HG03457 (cell line): ENCODE data around the gene VARS2.
"Not testable (repeated sequence)": the region's sequence is repeated elsewhere in the genome, so short reads cannot be mapped to it uniquely, and the experiment has no call there.

Experiments used
- ATAC-seq: cut with Tn5 transposase; IDR thresholded peaks from one replicate; pipeline ENCODE4 v1.9.1; 2021; ENCODE audit warnings: moderate number of reproducible peaks; ENCODE audit not compliant: unreplicated experiment

VARS2 gene

DNA sequence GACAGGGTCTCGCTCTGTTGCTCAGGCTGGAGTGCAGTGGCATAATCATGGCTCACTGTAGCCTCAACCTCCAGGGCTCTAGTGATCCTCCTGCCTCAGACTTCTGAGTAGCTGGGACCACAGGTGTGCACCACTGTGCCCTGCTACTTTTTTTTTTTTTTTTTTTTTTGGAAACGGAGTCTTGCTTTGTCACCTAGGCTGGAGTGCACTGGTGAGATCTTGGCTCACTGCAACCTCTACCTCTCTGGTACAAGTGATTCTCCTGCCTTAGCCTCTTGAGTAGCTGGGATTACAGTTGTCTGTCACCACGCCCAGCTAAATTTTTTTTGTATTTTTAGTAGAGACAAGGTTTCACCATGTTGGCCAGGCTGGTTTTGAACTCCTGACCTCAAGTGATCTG, 13.0 kb downstream of the VARS2 start:
- not testable (repeated sequence) for ATAC-seq

DNA sequence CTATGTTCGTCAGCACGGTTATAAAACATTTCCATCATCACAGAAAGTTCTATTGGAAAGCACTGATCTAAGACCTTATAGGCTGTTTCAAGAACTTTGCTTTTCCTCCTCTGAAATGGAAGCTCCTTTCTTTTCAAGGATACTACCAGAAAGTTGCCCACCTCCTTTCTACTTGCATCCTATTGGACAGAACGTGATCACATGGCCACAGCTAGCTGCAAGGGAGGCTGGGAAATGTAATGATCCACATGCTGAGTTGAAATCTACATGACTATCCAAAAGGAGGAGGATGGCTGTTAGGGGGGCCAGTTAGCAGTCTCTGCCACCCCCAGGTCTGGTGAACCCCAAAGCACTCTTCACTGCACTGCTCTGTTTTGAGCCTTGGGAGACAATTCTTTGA, 14.6 kb downstream of the VARS2 start:
- no peak for ATAC-seq

DNA sequence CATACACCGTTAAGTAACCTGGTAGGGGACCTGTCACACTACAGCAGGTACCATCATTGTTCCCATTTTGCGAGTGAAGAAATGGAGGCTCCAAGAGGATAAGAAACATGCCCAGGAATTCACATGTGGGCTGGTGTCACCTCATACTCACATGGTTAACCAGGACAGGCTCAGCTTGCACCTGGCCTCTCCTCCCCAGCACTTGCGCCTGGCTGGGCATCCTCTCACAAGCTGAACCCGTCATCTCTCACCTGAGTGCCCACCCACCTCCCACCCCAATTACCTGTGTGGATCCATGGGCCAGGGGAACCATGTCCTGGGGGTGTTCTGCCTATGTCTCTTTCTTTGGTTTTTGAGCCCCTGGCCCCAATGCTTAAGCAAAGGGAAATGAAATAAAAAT, 16.5 kb downstream of the VARS2 start:
- ATAC-seq, result no peak

DNA sequence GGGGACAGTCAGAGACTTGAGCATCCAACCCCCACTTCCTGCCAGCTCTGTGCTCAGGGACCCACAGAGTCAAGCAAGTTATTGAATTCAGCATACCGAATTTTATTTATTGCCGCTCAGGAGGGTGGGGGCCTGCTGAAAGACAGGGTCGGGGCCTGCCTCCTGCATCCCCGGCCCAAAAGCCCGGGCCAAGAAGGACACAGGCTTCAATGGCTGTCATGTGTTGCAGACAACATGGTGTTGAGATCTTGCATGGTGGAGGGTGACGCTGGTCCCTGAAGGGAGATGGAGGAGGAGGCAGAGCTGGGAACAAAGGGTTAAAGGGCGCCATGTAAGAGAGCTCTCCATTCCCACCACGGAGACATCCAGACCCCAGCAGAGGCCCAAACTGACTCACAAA, 17.2 kb downstream of the VARS2 start:
- ATAC-seq, result no peak

DNA sequence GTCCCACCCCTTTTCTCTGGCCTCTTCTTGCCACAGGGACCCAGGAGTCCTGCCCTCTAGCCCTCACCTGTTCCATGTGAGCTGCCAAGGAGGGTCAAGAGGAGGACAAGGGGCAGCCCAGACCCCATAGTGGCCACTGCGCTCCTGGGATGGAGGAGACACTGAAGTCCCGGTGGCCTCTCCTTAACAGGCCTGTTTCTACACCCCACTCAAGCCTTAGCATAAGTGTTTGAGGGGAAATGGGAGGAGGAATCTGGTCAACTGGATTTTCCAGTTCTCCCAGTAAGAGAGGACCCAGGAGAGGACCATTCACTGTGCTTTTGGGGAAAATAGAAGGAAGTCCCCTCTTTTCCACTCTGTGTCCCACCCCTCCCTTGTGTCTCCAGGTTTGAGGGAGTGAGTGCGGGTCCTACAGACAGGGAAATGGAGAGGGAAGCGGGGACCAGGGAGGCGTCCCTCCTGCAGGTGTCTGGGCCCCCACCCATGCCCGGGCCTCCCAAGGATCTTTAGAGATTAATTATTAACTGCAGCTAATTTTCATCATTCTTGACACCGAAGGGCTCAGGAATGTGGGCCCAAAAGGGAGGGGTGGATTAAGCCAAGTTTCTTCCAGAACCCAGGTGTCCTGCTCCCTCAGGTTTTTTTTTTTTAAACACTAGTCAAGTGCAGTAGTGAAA, 18.1 kb downstream of the VARS2 start, which contains the start of gene SFTA2:
SFTA2 (minus strand) TSS at position 202 of the 677 bp plus-strand sequence; CDS start at position 128, 74 bp downstream.
- ATAC-seq, result no peak

DNA sequence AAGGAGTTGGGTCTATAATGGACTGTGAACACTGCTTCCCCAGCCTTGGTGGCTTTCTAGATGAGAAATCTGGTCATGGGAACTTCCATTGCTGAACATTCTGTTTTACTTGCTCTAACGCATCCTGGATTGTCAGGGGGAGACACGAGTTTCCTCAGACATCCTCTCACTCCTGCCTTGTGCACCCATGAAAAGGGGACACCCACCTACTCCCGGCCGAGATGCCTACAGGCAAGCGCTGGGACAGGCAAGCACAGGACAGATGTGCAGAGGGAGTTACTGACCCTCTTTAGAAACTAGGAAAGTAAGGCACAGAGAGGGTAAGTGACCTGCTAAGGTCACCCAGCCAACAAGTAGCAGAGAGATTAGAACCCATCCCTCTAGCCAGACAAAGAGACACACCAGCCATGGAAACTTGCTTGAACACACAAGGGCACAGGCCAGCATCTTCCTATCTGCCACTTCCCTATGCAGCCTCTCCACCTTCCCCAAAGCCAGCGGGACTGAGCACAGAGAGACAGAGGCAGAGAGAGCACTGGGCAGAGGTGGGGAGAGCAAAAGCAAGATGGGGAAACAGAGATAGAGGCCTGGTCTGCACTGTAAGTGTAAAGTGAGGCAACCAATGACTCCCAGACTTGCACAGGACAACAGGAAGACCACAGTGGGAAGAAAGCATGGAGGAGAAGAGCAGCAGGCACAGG, 18.8 kb downstream of the VARS2 start:
- ATAC-seq, result no peak

DNA sequence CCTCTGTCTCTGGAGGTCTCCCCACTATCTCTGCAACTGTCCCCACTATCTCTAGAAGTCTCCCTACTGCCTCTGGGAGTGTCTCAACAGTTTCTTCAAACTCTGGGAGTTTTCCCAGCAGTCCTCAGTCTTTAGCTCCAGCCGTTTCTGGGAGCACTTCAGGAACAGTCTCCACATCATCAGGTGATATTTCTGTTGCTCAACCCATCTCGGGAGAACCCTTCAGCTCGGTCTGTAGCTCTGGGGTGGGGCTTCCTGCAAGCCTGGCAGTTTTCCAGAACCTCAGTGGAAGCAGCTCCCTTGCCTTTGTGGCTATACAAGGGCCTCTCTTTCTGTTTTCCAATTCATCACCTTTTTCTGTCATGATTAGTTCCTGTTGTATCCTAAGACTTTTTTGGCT, 21.0 kb downstream of the VARS2 start:
- ATAC-seq, result no peak

DNA sequence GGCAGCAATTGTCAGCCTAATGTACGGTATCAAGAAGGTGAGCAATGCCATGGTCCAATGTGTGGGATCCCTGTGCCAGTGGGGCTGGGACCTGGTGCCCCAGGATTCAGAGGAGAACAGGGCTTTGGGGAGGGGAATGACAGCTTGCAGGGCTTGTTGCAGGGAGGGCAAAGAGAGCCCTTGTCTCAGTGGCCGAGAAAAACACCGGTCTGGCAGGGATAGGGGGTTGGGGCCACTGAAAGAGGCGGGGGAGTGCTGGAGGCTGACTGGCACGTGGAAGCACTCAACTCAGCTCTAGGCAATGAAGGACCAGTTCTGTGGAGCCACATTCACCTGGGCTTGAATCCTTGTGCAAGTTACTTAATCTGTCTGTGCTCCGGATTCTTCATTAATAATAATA, 23.2 kb downstream of the VARS2 start:
- ATAC-seq, result no peak

DNA sequence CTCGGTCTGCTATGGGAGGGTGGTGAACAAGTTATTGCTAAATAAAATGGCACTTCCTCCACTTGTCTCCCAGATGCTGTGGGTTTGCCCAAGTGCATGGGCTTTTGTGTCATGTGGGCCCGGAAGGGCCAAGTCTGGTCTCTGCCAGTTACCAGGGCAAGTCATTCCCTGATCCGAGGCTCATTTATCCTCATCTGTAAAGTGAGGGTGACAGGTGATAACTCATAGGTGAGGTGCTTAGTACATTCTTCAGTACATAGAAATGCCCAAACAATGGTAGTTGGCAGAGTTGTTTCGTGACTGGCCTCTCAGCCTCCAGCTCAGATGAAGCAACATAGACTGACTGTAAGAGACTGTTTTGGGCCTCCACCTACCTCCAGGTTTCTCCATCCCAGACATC, 24.7 kb downstream of the VARS2 start:
- no peak for ATAC-seq

DNA sequence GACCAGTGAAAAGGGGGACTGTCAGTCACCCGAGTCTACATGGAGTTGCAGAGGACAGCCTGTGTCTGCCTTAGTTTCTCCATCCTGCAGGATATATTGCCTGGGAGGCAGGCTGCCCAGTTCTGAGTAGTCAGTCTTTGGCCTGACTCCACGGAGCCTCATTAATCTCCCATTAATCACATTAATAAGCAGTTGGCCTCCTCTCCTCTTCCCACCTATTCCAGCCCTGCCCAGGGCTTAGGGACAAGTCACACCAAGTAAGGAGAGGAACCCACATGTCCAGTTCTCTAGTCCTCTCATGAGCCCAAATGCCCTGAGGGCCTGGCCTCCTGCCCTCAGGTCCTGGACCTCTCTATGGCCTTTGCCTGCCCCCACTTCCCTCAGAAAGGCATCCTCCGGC, 25.4 kb downstream of the VARS2 start:
- ATAC-seq, result no peak

DNA sequence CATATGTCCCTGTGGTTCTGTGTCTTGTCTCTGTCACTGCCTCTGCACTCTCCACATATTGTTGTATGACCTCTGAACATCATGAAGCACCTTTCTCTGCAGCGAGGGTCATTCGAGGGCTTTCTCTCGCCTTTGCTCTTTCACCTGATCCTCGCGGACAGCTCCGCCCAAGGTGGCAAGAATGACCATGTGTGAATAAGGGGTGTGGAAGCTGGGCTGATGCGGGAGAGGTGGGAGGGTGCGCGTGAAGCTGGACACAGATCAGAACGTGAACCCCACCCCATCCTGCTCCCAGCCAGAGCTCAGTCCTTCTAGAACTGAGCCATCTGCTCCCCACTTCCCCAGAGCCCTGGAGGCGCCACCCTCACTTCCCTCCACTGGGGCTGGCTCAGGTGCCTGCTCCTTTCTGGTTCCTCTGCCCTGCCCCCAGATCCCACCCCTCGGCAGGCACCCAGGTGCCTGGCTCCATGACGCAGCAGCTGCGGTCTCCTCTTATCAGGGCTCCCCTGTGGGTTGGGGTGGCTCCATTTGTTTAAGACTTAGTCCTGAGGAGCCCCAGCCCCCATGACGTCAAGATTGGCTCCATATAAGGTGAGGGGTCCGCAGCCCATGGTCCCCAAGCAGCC, 26.4 kb downstream of the VARS2 start, which contains the start of gene MUCL3:
MUCL3 (plus strand) TSS at position 613 of the 626 bp plus-strand sequence. CDS start 27 bp downstream, outside the sequence.
- no peak for ATAC-seq

DNA sequence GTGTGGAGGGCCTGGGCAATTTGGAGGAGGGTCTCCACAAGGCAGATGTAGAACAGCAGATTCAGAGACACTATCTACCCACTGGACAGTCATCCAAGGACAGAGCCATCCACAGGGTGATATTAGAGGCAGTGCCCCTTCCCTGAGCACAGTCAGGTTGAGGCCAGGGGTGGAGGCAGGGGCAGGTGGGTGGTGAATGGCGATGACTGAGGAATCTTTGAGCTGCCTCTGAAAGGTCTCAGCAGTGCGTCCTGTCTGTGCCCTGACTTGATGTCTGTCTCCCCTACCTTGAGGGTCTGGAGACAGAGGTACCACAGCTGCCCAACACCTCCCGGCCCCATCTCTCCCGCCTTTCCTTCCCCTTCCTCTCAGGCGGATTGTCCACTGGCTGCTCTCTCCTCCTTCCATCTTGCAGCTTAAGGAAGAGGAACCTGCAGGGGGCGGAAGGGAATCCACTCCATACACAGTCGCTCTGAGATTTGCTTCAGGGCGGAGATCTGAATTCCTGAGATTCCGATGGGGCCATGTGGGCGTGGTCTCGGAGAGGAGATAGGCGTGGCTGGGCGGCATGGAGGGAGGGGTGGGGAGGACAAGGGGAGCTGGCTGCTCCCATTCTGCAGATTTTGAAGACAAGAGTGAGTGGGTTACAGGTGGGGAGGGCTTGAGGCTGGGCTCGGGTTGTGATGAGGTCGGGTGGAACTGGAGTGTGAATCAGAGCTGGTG, 28.5 kb downstream of the VARS2 start:
- no peak for ATAC-seq

DNA sequence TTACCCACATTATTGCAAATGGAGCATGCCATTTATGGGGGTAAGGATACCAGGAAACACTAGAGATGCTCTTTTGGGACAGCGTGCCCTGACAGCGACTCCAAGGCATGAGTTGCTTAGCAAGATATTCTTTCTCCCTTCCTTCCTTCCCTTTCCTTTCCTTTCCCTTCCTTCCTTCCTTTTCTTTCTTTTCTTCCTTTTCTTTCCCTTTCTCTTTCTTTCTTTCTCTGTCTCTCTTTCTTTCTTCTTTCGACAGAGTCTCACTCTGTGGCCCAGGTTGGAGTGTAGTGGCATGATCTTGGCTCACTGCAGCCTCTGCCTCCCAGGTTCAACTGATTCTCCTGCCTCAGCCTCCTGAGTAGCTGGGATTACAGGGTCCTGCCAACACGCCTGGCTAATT, 30.0 kb downstream of the VARS2 start:
- no peak for ATAC-seq

DNA sequence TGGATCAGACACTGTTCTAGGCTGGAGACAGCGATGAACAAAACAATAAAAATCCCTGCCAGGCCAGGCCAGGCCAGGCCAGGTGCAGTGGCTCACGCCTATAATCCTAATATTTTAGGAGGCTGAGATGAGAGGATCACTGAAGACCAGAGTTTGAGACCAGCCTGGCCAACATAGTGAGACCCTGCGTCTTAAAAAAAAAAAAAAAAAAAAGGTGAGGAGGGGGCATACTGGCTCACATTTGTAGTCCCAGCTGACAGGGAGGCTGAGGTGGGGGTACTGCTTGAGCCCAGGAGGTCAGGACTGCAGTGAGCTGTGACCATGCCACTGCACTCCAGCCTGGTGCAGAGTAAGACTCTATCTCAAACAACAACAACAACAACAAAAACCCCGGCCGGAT, 31.2 kb downstream of the VARS2 start:
- no peak for ATAC-seq

DNA sequence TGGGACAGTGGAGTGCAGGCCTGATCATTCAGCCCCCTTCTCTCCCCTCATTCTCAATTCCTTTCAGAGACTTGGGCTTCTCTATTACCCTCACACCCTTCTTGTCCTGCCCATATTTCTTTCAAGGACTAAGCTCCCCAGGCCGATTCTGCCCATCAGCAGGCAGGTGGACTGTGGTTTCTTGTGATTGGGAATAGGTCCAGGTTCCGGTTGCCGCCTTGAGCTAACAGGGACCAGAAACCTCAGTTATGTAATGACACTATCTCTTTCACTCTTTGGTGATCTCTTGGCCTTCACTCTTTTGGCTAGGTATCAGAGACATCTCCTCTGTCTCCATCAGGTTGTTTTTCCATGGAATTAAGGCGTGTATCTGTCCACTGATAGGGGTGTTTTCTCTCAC, 33.2 kb downstream of the VARS2 start:
- ATAC-seq, result no peak

DNA sequence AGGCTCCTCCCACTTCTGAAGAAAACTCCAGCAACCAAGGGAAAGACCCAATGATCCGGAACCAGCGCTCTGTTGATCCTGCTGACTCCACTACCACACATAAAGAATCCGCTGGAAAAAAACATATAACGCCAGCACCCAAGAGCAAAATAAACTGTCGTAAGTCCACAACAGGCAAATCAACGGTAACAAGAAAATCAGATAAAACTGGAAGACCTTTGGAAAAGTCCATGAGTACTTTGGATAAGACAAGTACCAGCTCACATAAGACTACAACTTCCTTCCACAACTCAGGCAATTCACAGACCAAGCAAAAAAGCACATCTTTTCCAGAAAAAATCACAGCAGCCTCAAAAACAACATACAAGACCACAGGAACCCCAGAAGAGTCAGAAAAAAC, 34.8 kb downstream of the VARS2 start:
- no peak for ATAC-seq

DNA sequence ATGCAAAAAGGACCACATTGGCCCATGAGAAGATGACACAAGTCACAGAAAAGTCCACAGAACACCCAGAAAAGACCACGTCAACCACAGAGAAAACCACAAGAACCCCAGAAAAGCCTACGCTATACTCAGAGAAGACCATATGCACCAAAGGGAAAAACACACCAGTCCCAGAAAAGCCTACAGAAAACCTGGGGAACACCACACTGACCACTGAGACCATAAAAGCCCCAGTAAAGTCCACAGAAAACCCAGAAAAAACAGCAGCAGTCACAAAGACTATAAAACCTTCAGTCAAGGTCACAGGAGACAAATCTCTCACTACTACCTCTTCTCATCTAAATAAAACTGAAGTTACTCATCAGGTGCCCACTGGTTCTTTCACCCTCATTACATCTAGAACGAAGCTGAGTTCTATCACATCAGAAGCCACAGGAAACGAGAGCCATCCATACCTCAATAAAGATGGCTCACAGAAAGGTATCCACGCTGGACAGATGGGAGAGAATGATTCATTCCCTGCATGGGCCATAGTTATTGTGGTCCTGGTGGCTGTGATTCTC, 38.0 kb downstream of the VARS2 start:
- no peak for ATAC-seq

DNA sequence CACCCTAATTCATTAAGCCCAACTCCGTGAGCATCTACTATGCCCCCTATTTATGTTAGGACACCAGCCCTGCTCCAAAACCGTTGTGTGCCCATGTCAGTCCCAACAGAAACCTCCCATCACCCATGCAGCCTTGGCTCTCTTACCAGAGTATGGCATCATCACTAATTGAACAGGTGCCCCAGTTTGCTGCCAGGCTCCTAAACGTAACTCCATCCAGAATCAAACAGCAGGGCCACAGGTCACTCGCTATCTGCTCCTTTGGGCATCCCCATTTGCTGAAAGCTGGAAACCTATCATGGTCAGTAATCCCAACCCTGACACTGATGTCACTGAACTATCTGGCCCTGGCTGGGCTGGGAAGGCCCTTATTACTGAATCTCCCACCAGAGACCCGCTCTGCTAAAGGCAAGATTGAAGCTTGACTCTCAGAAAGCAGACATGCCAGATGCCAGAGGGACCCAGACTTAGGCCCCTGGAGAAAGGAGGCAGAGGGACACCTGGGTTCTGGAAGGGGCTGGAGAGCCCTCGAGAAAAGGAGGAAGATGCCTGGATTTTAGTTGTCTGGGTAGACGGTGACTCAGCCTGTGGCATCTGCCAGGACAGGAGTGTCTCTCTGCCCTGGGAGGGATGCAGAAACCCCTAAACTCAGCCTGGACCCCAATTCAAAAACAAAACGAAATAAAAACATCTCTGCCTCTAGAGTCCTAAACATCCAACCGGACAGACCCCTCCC, 40.8 kb downstream of the VARS2 start:
- ATAC-seq, result no peak

DNA sequence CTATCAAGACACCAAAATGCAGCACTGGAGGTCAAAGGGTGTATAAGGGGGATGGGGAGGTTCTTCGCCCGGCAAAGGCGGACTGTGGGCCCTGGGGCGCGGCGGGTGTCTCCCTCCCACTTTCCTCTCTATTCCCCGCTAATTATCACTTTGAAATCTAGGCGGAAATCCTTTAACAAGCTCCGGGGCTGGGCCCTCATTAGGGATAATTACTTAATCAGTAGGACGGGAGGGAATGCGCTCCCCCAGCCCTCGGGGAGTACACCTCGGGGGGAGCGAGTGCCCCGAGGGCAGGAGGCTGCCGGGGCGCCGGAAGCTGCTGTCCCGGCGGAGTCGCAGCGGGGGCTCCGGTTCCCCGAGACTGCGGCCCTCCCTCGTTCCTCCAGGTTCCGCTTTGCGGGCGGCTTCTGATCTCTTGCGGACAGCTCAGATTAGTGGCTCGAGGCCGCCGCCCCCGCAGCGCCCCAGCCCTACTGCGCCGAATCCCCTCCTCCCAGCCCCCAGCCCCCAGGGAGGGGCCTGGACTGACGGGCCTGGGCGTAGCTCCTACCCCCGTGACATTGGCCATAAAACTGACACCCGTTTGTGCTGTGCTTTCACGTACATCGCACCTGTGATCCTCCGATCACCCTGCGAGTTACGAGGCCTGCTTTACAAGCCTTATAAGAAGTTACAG, 41.5 kb downstream of the VARS2 start:
- no peak for ATAC-seq

DNA sequence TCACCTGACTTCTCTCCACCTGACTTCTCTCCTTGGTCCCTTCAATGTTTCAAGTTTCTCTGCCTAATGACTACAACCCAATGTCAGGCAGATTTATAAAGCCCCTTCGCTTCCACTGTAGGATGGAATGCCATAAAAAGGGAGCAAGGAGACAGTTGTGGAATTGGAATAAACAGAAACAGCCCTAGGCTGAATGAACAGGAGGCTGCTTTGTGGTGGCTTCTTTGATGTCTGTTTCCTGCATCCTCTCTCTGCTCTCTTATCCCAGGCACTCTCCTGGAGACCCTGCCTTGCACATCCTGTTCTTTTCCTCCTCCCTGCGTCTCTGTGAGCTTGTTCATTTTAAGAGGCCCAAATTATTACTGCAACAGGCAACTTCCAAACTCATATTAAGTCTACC, 43.7 kb downstream of the VARS2 start:
- no peak for ATAC-seq
